ENCODE measurements around the gene LOXL4.

LOXL4 gene

GRCh38 chr10:98267894-98268693, at the start of gene LOXL4:
Gene LOXL4, minus strand, starts transcription at chr10:98268194. Its CDS starts 5,175 bp downstream, at chr10:98263019.
- H3K4me3 ChIP-seq (ENCODE audit: low read depth, low read length) = no peak within 1 kb of the TSS
- TF ChIP-seq CTCF (IDR thresholded peaks at IDR 0.05; ENCODE audit: borderline replicate concordance, insufficient read depth, low read depth, low read length) = no peak

- TF ChIP-seq CTCF (IDR thresholded peaks at IDR 0.05; ENCODE audit: borderline replicate concordance, insufficient read depth, low read depth, low read length) = no peak
- no peak overlapping the region for H3K4me3 ChIP-seq (ENCODE audit: low read depth, low read length)
Measured at GRCh38 chr10:98316661-98317060, 48.7 kb upstream of the LOXL4 start.

- H3K4me3 ChIP-seq (ENCODE audit: low read depth, low read length) = no peak overlapping the region
Measured at GRCh38 chr10:98316170-98316569, 48.2 kb upstream of the LOXL4 start.

GRCh38 chr10:98314532-98315284, 46.7 kb upstream of the LOXL4 start:
- H3K4me3 ChIP-seq (ENCODE audit: low read depth, low read length) = no peak overlapping the region
- TF ChIP-seq CTCF (IDR thresholded peaks at IDR 0.05; ENCODE audit: borderline replicate concordance, insufficient read depth, low read depth, low read length) = no peak

More at GRCh38 chr10:98316170-98316569, 48.2 kb upstream of the LOXL4 start:
- no peak for TF ChIP-seq CTCF (IDR thresholded peaks at IDR 0.05; ENCODE audit: borderline replicate concordance, insufficient read depth, low read depth, low read length)

GRCh38 chr10:98313598-98313997, 45.6 kb upstream of the LOXL4 start:
- TF ChIP-seq CTCF (IDR thresholded peaks at IDR 0.05; ENCODE audit: borderline replicate concordance, insufficient read depth, low read depth, low read length) = no peak
- no peak overlapping the region for H3K4me3 ChIP-seq (ENCODE audit: low read depth, low read length)

GRCh38 chr10:98312822-98313221, 44.8 kb upstream of the LOXL4 start:
- no peak overlapping the region for H3K4me3 ChIP-seq (ENCODE audit: low read depth, low read length)
- no peak for TF ChIP-seq CTCF (IDR thresholded peaks at IDR 0.05; ENCODE audit: borderline replicate concordance, insufficient read depth, low read depth, low read length)
